ENCODE results near the gene GLIPR1.

DNA sequence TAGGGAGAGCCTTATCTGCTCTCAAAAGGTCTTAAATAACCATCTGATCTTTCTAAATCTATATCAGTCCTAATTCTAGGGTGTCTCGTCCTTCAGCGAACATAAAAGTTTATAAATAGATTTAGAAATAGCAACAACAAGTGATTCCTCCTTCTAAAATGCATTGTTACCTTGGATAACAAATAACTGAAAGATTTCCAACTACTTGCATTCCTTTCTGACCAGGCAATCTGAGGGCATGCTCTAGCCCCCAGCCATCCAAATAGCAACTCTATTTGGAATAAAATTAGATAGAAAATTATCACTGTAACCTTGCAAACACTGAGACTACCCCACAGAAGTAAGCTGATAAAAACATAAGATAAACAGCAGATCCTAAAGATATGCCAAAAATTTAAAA is 52.7 kb downstream of the GLIPR1 start:
- TF ChIP-seq, protein P1, sequence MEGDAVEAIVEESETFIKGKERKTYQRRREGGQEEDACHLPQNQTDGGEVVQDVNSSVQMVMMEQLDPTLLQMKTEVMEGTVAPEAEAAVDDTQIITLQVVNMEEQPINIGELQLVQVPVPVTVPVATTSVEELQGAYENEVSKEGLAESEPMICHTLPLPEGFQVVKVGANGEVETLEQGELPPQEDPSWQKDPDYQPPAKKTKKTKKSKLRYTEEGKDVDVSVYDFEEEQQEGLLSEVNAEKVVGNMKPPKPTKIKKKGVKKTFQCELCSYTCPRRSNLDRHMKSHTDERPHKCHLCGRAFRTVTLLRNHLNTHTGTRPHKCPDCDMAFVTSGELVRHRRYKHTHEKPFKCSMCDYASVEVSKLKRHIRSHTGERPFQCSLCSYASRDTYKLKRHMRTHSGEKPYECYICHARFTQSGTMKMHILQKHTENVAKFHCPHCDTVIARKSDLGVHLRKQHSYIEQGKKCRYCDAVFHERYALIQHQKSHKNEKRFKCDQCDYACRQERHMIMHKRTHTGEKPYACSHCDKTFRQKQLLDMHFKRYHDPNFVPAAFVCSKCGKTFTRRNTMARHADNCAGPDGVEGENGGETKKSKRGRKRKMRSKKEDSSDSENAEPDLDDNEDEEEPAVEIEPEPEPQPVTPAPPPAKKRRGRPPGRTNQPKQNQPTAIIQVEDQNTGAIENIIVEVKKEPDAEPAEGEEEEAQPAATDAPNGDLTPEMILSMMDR (IDR thresholded peaks at IDR 0.05) = no peak
- TF ChIP-seq POLR2A (IDR thresholded peaks at IDR 0.05) = no peak

All from heart left ventricle (tissue), 13 donors.